ENCODE data around the gene ETV6.

- TF ChIP-seq CTCF (IDR thresholded peaks at IDR 0.05; ENCODE audit: borderline replicate concordance, extremely low read depth, low read length, poor library complexity, severe bottlenecking) (no peak), EZH2 (IDR thresholded peaks at IDR 0.05; ENCODE audit: borderline replicate concordance, low read depth, low read length, severe bottlenecking) (no peak)
Observed at GRCh38 chr12:11917501-11917900, 268.0 kb downstream of the ETV6 start.
